DOHH2 (cell line): Measurements from ENCODE around the gene PKDCC.

Experiments
- H3F3A ChIP-seq: fragments of 200-600 bp; sonication (generic), shearing (Covaris generic); 2 replicates; pipeline ENCODE4 v1.6.0; 2016; ENCODE audit warnings: antibody characterized with exemption, mild to moderate bottlenecking; ENCODE audit not compliant: control insufficient read depth, insufficient read depth
- H3K27ac ChIP-seq: fragments of 200-600 bp; sonication (generic); 2 replicates; pipeline ENCODE4 v1.5.1; 2014; ENCODE audit warnings: low read depth, mild to moderate bottlenecking, low read length, moderate library complexity
- H3K27me3 ChIP-seq: fragments of 200-600 bp; sonication (generic); 2 replicates; pipeline ENCODE4 v1.6.1; 2014; ENCODE audit warnings: mild to moderate bottlenecking, low read length, mixed read lengths; ENCODE audit not compliant: control insufficient read depth
- H3K36me3 ChIP-seq: fragments of 200-600 bp; sonication (generic); 2 replicates; pipeline ENCODE4 v1.6.1; 2014; ENCODE audit warnings: mild to moderate bottlenecking, low read length, moderate library complexity, mixed read lengths; ENCODE audit not compliant: control insufficient read depth
- H3K4me1 ChIP-seq: fragments of 200-600 bp; sonication (generic); 2 replicates; pipeline ENCODE4 v1.6.1; 2014; ENCODE audit warnings: mild to moderate bottlenecking, low read length, mixed read lengths; ENCODE audit not compliant: control insufficient read depth
- H3K4me2 ChIP-seq: fragments of 200-600 bp; sonication (generic); 2 replicates; pipeline ENCODE4 v1.6.0; 2014; ENCODE audit warnings: mild to moderate bottlenecking, low read length, moderate library complexity
- H3K4me3 ChIP-seq: fragments of 200-600 bp; sonication (generic); 2 replicates; pipeline ENCODE4 v1.5.1; 2014; ENCODE audit warnings: mild to moderate bottlenecking, low read length, mixed read lengths
- H3K79me2 ChIP-seq: fragments of 200-600 bp; sonication (generic); 2 replicates; pipeline ENCODE4 v1.6.1; 2014; ENCODE audit warnings: mild to moderate bottlenecking, low read length, mixed read lengths; ENCODE audit not compliant: control insufficient read depth
- H3K9me2 ChIP-seq: fragments of 200-600 bp; sonication (generic); replicated peaks from 2 replicates; pipeline ENCODE4 v1.6.1; 2014; ENCODE audit warnings: mild to moderate bottlenecking, low read length, mixed read lengths; ENCODE audit not compliant: control insufficient read depth
- H3K9me3 ChIP-seq: fragments of 200-600 bp; sonication (generic); 2 replicates; pipeline ENCODE4 v1.6.1; 2014; ENCODE audit warnings: antibody characterized with exemption, low read length, mixed read lengths; ENCODE audit not compliant: control insufficient read depth, insufficient read depth
- H4K20me1 ChIP-seq: fragments of 200-600 bp; sonication (generic); 2 replicates; pipeline ENCODE4 v1.6.0; 2014; ENCODE audit warnings: low read depth, mild to moderate bottlenecking, antibody characterized with exemption, low read length, moderate library complexity; ENCODE audit not compliant: control insufficient read depth, insufficient read depth
- CTCF ChIP-seq: fragments of 200-600 bp; sonication (generic); IDR thresholded peaks from one replicate; pipeline ENCODE4 v1.5.1; 2014; ENCODE audit warnings: antibody characterized with exemption, mild to moderate bottlenecking, low read depth, low read length; ENCODE audit not compliant: poor library complexity, severe bottlenecking
- EZH2phosphoT487 ChIP-seq: fragments of 200-600 bp; sonication (generic); IDR thresholded peaks from 2 replicates; pipeline ENCODE4 v1.6.1; 2017; ENCODE audit warnings: borderline replicate concordance, mild to moderate bottlenecking, antibody characterized with exemption, low read length, moderate library complexity, mixed read lengths

Gene PKDCC

GRCh38 chr2:41999128-41999480 lies 48.7 kb upstream of the PKDCC start:
- Histone ChIP-seq H3K79me2 (no peaks in the 10 kb centered on the region), H3K27ac (no peak overlapping the region), H3K4me3 (no peak overlapping the region), H3F3A (no peaks in the 10 kb centered on the region), H3K9me3 (peaks cover 3% of the 10 kb centered on the region; the same call in 1 of the 2 replicates), H3K36me3 (no peaks in the 10 kb centered on the region), H4K20me1 (no peaks in the 10 kb centered on the region), H3K27me3 (no peaks in the 10 kb centered on the region), H3K9me2 (no peaks in the 10 kb centered on the region), H3K4me1 (no peaks in the 10 kb centered on the region), H3K4me2 (no peak overlapping the region)
- TF ChIP-seq EZH2phosphoT487 (no peak), CTCF (no peak)

- Histone ChIP-seq H3K4me3 (no peak overlapping the region), H3K36me3 (no peaks in the 10 kb centered on the region), H3K27me3 (no peaks in the 10 kb centered on the region), H4K20me1 (no peaks in the 10 kb centered on the region), H3K9me3 (peaks cover 6% of the 10 kb centered on the region; the same call in 1 of the 2 replicates), H3F3A (no peaks in the 10 kb centered on the region), H3K79me2 (no peaks in the 10 kb centered on the region), H3K4me2 (no peak overlapping the region), H3K9me2 (no peaks in the 10 kb centered on the region), H3K4me1 (no peaks in the 10 kb centered on the region), H3K27ac (no peak overlapping the region)
- TF ChIP-seq EZH2phosphoT487 (no peak), CTCF (no peak)
Observed at GRCh38 chr2:41999592-42000281, 48.1 kb upstream of the PKDCC start.

- Histone ChIP-seq H3K79me2 (no peaks in the 10 kb centered on the region), H3K4me2 (no peak overlapping the region), H3F3A (no peaks in the 10 kb centered on the region), H4K20me1 (no peaks in the 10 kb centered on the region), H3K27ac (no peak overlapping the region), H3K4me3 (no peak overlapping the region), H3K4me1 (no peaks in the 10 kb centered on the region), H3K27me3 (no peaks in the 10 kb centered on the region), H3K36me3 (no peaks in the 10 kb centered on the region), H3K9me2 (no peaks in the 10 kb centered on the region), H3K9me3 (peaks cover 9% of the 10 kb centered on the region; the same call in 1 of the 2 replicates)
- TF ChIP-seq CTCF (no peak), EZH2phosphoT487 (no peak)
Observed at GRCh38 chr2:42001711-42002201, 46.1 kb upstream of the PKDCC start.
